Activated CD4-positive, alpha-beta T cell treated with anti-CD3 and anti-CD28 coated beads for 48 hours (primary cell): ENCODE data around the gene SHISA9.

Experiments
- DNase-seq: peaks from one replicate; pipeline ENCODE4 v3.0.0-alpha.2; 2020

SHISA9 gene

GRCh38 chr16:12959072-12959471 lies 57.7 kb downstream of the SHISA9 start:
- DNase-seq: no peak

- no peak for DNase-seq
These were observed 60.2 kb downstream of the SHISA9 start for GRCh38 chr16:12961626-12962025.

- DNase-seq: no peak
These were observed 63.1 kb downstream of the SHISA9 start for GRCh38 chr16:12964461-12964860.

GRCh38 chr16:12965274-12965804 lies 63.9 kb downstream of the SHISA9 start:
- DNase-seq: no peak

- DNase-seq: peak; percentile 3
These were observed 69.8 kb downstream of the SHISA9 start for GRCh38 chr16:12971241-12971640.

GRCh38 chr16:12972246-12972645 lies 70.8 kb downstream of the SHISA9 start:
- no peak for DNase-seq

- DNase-seq: no peak
These were observed 74.4 kb downstream of the SHISA9 start for GRCh38 chr16:12975766-12976165.

- no peak for DNase-seq
These were observed 75.1 kb downstream of the SHISA9 start for GRCh38 chr16:12976496-12976895.

- DNase-seq: no peak
These were observed 75.5 kb downstream of the SHISA9 start for GRCh38 chr16:12976936-12977335.

GRCh38 chr16:12985516-12985915 lies 84.1 kb downstream of the SHISA9 start:
- no peak for DNase-seq

GRCh38 chr16:12988071-12988470 lies 86.7 kb downstream of the SHISA9 start:
- DNase-seq: no peak

- DNase-seq: no peak
These were observed 90.7 kb downstream of the SHISA9 start for GRCh38 chr16:12992066-12992465.

- no peak for DNase-seq
These were observed 93.0 kb downstream of the SHISA9 start for GRCh38 chr16:12994402-12994801.

- DNase-seq: no peak
These were observed 94.4 kb downstream of the SHISA9 start for GRCh38 chr16:12995721-12996372.

GRCh38 chr16:12998361-12999085 lies 97.1 kb downstream of the SHISA9 start:
- no peak for DNase-seq

- no peak for DNase-seq
These were observed 98.0 kb downstream of the SHISA9 start for GRCh38 chr16:12999368-12999767.

GRCh38 chr16:13005721-13006247 lies 104.4 kb downstream of the SHISA9 start:
- DNase-seq: no peak

GRCh38 chr16:13012601-13013000 lies 111.2 kb downstream of the SHISA9 start:
- no peak for DNase-seq

GRCh38 chr16:13013043-13013442 lies 111.6 kb downstream of the SHISA9 start:
- DNase-seq: no peak

- no peak for DNase-seq
These were observed 113.1 kb downstream of the SHISA9 start for GRCh38 chr16:13014476-13014875.

GRCh38 chr16:13018026-13018425 lies 116.6 kb downstream of the SHISA9 start:
- DNase-seq: no peak

- DNase-seq: no peak
These were observed 120.6 kb downstream of the SHISA9 start for GRCh38 chr16:13021996-13022395.

- DNase-seq: no peak
These were observed 128.4 kb downstream of the SHISA9 start for GRCh38 chr16:13029786-13030185.

- no peak for DNase-seq
These were observed 129.4 kb downstream of the SHISA9 start for GRCh38 chr16:13030769-13031168.
